Stimulated activated CD8-positive, alpha-beta memory T cell treated with anti-CD3 and anti-CD28 coated beads, Interleukin-7, amount 100 ng/mL, for 48 hours (primary cell): ENCODE data around the gene ENHO.
"Not testable (repeated sequence)": the region's sequence is repeated elsewhere in the genome, so short reads cannot be mapped to it uniquely, and the experiment has no call there.

Experiments
- DNase-seq, 2 donors: peaks; one replicate each; pipeline ENCODE4 v3.0.0-alpha.2; 2020; ENCODE audit warnings: low read depth in 1 of 2; ENCODE audit errors: extremely low read depth in 1 of 2

The ENHO gene

GRCh38 chr9:34482746-34483145 lies 40.0 kb downstream of the ENHO start:
- DNase-seq = not testable (repeated sequence)

GRCh38 chr9:34481620-34482019 lies 41.2 kb downstream of the ENHO start:
- not testable (repeated sequence) for DNase-seq

GRCh38 chr9:34479431-34479866 lies 43.3 kb downstream of the ENHO start:
- DNase-seq = no peak

GRCh38 chr9:34477541-34477940 lies 45.2 kb downstream of the ENHO start:
- no peak for DNase-seq

- no peak for DNase-seq
Measured at GRCh38 chr9:34475097-34475496, 47.7 kb downstream of the ENHO start.
